T-cell (primary cell): ENCODE measurements around the gene GALNT10. TPM values are rescaled to one million over a fixed set of nuclear protein-coding genes. Genes with fewer than 3 reads are reported as not detected.

ENCODE experiments used
- ATAC-seq, 4 experiments: fragments of 200-7000 bp in 3 of 4; fragments of 150-1000 bp in 1 of 4; cut with Tn5 transposase; replicated peaks in 1 of 4; 1 replicate in 3 of 4; 2 replicates in 1 of 4; pipeline ENCODE4 v1.10.0; 2021; ENCODE audit warnings: moderate library complexity in 3 of 4, mild to moderate bottlenecking in 2 of 4, moderate number of reproducible peaks in 1 of 4
- CTCF ChIA-PET, 2 donors: fragments of 300-600 bp; sonication (Branson Sonifier 250); formaldehyde crosslinking; loops; one replicate each; lab custom pipeline; 2022; ENCODE audit warnings: antibody characterized with exemption in 2 of 2; lab: Charles Lee
- POLR2A ChIA-PET, 2 donors: fragments of 300-600 bp; sonication (Branson Sonifier 250); formaldehyde crosslinking; loops; one replicate each; lab custom pipeline; 2022; ENCODE audit warnings: antibody characterized with exemption in 2 of 2; lab: Charles Lee
- DNase-seq, 35 experiments: peaks; one replicate each; pipeline versions ENCODE4 v3.0.0 to v3.0.0-alpha.2; 2013 to 2023
- H3K27ac ChIP-seq: one replicate; pipeline ENCODE4 v1.5.1; 2013; ENCODE audit warnings: low read length
- H3K27me3 ChIP-seq, 2 experiments: replicated peaks in 1 of 2; 1 replicate in 1 of 2; 2 replicates in 1 of 2; pipeline versions ENCODE4 v1.6.1 to v1.7.0; 2013; ENCODE audit warnings: low read length in 1 of 2, mixed read lengths in 1 of 2; ENCODE audit not compliant: control insufficient read depth in 2 of 2, insufficient read depth in 2 of 2; ENCODE audit errors: extremely low read depth in 1 of 2
- H3K36me3 ChIP-seq, 2 donors: 1 replicate in 1 of 2; 2 replicates in 1 of 2; pipeline versions ENCODE4 v1.6.1 to v1.7.0; 2013; ENCODE audit warnings: low read length in 1 of 2; ENCODE audit not compliant: control insufficient read depth in 2 of 2, insufficient read depth in 1 of 2; ENCODE audit errors: extremely low read depth in 1 of 2
- H3K4me1 ChIP-seq, 2 experiments: 1 replicate in 1 of 2; 2 replicates in 1 of 2; pipeline versions ENCODE4 v1.6.1 to v1.7.0; 2013; ENCODE audit warnings: low read length in 2 of 2, mixed read lengths in 1 of 2; ENCODE audit not compliant: insufficient read depth in 2 of 2, control insufficient read depth in 1 of 2; ENCODE audit errors: extremely low read depth in 1 of 2
- H3K4me3 ChIP-seq, 2 donors: 1 replicate in 1 of 2; 2 replicates in 1 of 2; pipeline versions ENCODE4 v1.5.1 to v1.7.0; 2013; ENCODE audit warnings: mild to moderate bottlenecking in 2 of 2, low read length in 1 of 2, moderate library complexity in 1 of 2; ENCODE audit not compliant: control insufficient read depth in 1 of 2; ENCODE audit errors: extremely low read depth in 1 of 2
- H3K9me3 ChIP-seq: 2 replicates; pipeline ENCODE4 v1.7.0; 2013
- H3K27ac Mint-ChIP-seq, 2 donors: one replicate each; pipeline ENCODE4 v1.8.0; 2020 to 2021; ENCODE audit warnings: mild to moderate bottlenecking in 2 of 2, mixed read lengths in 2 of 2
- H3K27me3 Mint-ChIP-seq, 2 donors: one replicate each; pipeline ENCODE4 v1.8.0; 2021 to 2022; ENCODE audit warnings: mixed read lengths in 2 of 2
- H3K36me3 Mint-ChIP-seq: one replicate; pipeline ENCODE4 v1.8.0; 2021; ENCODE audit warnings: mixed read lengths
- H3K4me1 Mint-ChIP-seq, 3 donors: one replicate each; pipeline ENCODE4 v1.8.0; 2020 to 2022; ENCODE audit warnings: mixed read lengths in 3 of 3, mild to moderate bottlenecking in 1 of 3
- H3K4me3 Mint-ChIP-seq, 3 donors: one replicate each; pipeline ENCODE4 v1.8.0; 2020 to 2022; ENCODE audit warnings: mild to moderate bottlenecking in 3 of 3, mixed read lengths in 3 of 3, moderate library complexity in 3 of 3
- H3K9me3 Mint-ChIP-seq, 3 donors: one replicate each; pipeline ENCODE4 v1.8.0; 2020 to 2022; ENCODE audit warnings: mixed read lengths in 3 of 3
- whole genome bisulfite sequencing: methylation state at CpG from one replicate; pipeline ENCODE4 v1.1.5; 2013; ENCODE audit warnings: missing lambda C conversion rate; ENCODE audit not compliant: insufficient coverage; 5-methylcytosine and 5-hydroxymethylcytosine counted together
- total RNA-seq, 35 experiments: library from RNA in 6 of 35; stranded (reverse) in 6 of 35; fragments of 120-200 nt in 1 of 35; gene quantifications; one replicate each; pipeline versions ENCODE4 v1.2.1 to v1.2.4 and lab custom pipeline; 2013 to 2026

The GALNT10 gene
- total RNA-seq, 5 donors from 2014 or later (not counting 1 experiment from before 2014, with no cell fraction given): 26.9 to 62.7 (median 40.8) TPM

DNA sequence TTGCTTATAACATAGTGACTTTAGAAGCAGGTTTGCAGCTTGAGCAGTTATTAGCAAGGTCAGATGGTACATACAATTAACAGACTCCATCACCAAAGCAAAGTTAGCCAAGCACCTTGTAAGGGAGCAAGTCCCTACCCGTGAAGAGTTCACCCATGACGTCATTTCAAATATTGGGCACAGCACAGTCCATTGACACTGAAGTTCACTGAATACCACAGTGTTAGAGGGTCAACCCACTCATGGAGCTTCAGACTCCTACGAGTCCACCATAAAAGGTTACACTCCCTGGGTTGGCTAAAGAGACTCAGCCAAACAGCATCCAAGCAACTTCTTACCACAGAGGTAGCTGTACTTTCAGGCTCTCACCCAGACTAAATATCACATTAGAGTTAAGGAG is 77.5 kb downstream of the GALNT10 start:
- Histone ChIP-seq H3K36me3 (no peaks in the 10 kb centered on the region), H3K9me3 (no peaks in the 10 kb centered on the region), H3K27me3 (no peaks in the 10 kb centered on the region), H3K4me1 (peaks cover 0 to 15% of the 10 kb centered on the region in 2 experiments), H3K27ac (no peak overlapping the region), H3K4me3 (no peak overlapping the region)
- Mint-ChIP-seq H3K36me3 (peaks cover 34% of the 10 kb centered on the region), H3K27ac (no peak overlapping the region), H3K4me3 (no peak overlapping the region), H3K4me1 (peaks cover 18 to 31% (median 22%) of the 10 kb centered on the region in 3 donors), H3K9me3 (no peaks in the 10 kb centered on the region), H3K27me3 (no peaks in the 10 kb centered on the region)
- no peak for ATAC-seq
- POLR2A ChIA-PET: no interaction called here
- no peak for DNase-seq
- CTCF ChIA-PET: no interaction called here
- 92% methylated on average over 3 of the region's 3 CpGs for WGBS

DNA sequence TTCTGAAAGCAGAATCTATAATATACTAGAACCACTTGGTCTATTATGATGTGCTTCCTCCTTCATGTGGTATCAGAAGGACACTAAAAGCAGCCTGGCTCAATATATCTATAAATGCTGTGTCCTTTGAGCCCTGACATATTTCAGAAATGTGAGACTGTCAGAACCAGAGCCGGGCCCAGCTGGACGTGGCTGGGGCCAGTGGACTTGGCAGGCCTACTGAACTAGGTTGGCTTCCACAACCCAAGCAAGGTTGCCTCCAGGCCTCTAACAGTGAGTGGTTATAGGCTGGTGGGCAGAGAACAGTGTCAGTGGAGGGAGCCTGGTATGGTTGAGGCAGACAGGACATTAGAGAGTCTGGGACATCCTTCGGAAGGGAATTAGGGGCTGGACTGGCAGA is 78.9 kb downstream of the GALNT10 start:
- POLR2A ChIA-PET: no interaction called here
- Histone ChIP-seq H3K27ac (no peak overlapping the region), H3K9me3 (no peaks in the 10 kb centered on the region), H3K4me3 (no peak overlapping the region), H3K36me3 (no peaks in the 10 kb centered on the region), H3K27me3 (no peaks in the 10 kb centered on the region), H3K4me1 (peaks cover 0 to 23% of the 10 kb centered on the region in 2 experiments)
- DNase-seq (no peak), ATAC-seq (no peak)
- 100% methylated on average over 3 of the region's 3 CpGs for WGBS
- CTCF ChIA-PET: interaction anchor here in 1 of 2 donors (1.0 kb wide), 1 partner anchor 135 kb away, joined by 3 read pairs; no protein-coding TSS in a partner anchor
- H3K27me3 Mint-ChIP-seq: no peaks in the 10 kb centered on the region
- H3K4me1 Mint-ChIP-seq: peaks cover 20 to 44% (median 34%) of the 10 kb centered on the region in 3 donors
- H3K9me3 Mint-ChIP-seq: no peaks in the 10 kb centered on the region
- H3K36me3 Mint-ChIP-seq: peaks cover 28% of the 10 kb centered on the region
- no peak overlapping the region for H3K27ac Mint-ChIP-seq
- no peak overlapping the region for H3K4me3 Mint-ChIP-seq

DNA sequence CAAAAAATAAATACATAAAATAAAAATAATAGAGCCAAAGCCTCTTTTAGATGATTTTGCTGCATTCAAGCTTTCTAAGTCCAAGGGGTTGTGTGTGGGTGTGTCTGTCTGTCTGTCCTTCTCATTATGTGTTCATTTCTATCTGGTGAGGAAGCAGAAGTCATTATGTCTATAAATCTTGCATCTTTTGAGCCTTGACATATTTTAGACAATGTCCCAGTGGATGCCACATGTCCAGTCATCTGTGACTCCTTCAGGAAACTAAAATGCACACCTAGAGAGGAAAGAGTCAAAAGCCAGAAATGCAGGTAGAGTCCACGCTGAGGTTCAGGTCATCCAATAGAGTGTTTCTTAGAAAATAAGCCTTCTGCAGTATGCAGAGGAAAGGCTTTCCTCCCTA is 80.9 kb downstream of the GALNT10 start:
- Mint-ChIP-seq H3K36me3 (peaks cover 28% of the 10 kb centered on the region), H3K9me3 (no peaks in the 10 kb centered on the region), H3K4me3 (no peak overlapping the region), H3K4me1 (peaks cover 20 to 44% (median 34%) of the 10 kb centered on the region in 3 donors), H3K27ac (no peak overlapping the region), H3K27me3 (no peaks in the 10 kb centered on the region)
- no peaks in the 10 kb centered on the region for H3K27me3 ChIP-seq
- H3K4me3 ChIP-seq: no peak overlapping the region
- H3K36me3 ChIP-seq: no peaks in the 10 kb centered on the region
- ChIA-PET CTCF (no interaction called here), POLR2A (no interaction called here)
- ATAC-seq: no peak
- no CpG with 5 or more reads among the region's 1 CpG for WGBS
- no peak for DNase-seq
- no peaks in the 10 kb centered on the region for H3K9me3 ChIP-seq
- no peak overlapping the region for H3K27ac ChIP-seq
- H3K4me1 ChIP-seq: peaks cover 0 to 23% of the 10 kb centered on the region in 2 experiments

DNA sequence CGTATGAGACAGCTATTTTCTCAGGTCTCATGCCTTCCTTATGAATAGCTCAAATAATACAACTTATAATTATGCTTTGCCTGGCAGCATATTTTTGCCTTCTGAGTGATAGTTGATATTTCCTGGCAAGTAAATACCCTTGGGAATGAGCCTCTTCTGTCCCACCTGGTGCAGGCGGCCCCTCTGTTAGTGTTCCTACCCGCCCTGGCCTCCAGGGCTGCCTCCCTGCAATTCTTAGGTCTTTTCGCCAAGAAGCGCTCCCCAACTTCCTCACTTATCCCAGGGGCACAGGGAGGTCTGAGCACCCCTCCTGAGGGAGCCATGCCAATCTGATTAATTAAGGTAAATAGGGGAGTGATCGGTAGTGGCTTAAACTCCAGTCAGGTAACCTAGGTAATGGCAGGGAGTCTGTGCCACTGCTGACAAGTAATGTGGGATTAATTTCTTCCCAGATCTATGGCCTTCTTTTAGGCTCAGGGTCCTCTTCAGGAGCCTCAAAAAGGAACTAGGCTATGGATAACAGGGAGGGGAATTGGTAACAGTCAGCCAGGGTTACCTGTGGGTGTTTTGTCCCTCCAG is 81.5 kb downstream of the GALNT10 start:
- H3K9me3 Mint-ChIP-seq: no peaks in the 10 kb centered on the region
- ChIA-PET CTCF (no interaction called here), POLR2A (no interaction called here)
- no peaks in the 10 kb centered on the region for H3K27me3 ChIP-seq
- WGBS: 100% methylated on average over 3 of the region's 6 CpGs
- peaks cover 0 to 23% of the 10 kb centered on the region in 2 experiments for H3K4me1 ChIP-seq
- H3K36me3 ChIP-seq: no peaks in the 10 kb centered on the region
- H3K9me3 ChIP-seq: no peaks in the 10 kb centered on the region
- no peak overlapping the region for H3K4me3 Mint-ChIP-seq
- DNase-seq: no peak
- ATAC-seq: no peak
- H3K36me3 Mint-ChIP-seq: peaks cover 26% of the 10 kb centered on the region
- H3K4me1 Mint-ChIP-seq: peaks cover 20 to 47% (median 36%) of the 10 kb centered on the region in 3 donors
- no peak overlapping the region for H3K4me3 ChIP-seq
- H3K27me3 Mint-ChIP-seq: no peaks in the 10 kb centered on the region
- peak overlapping the region; percentile 41 for H3K27ac ChIP-seq
- H3K27ac Mint-ChIP-seq: no peak overlapping the region

DNA sequence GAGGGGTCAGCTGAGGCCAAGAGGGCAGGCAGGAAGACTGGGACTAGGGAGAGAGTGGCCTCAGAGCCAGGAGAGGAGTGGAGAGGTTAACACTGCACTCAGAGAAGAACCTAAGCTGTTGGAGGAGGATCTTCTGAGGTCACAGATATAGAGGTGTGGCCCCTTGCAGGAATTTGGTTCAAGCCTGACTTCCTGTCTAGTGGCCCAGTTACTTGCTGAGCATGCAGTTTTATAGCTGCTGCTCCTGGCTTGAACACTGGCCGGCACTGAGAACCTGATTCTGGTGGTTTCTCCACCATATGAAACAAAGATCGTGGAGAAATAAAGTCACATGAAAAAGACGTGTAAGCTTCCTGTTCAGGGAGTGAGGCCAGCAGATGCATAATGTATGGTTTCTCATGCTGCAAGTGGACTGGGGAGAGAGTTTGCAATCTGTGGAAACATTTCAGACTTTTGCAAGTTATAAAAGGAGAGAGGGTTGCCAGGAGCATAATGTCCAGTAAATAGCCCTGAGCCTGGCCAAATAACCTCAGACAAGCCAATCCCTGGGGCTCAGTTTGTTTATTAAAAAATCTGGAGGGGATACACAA is 82.6 kb downstream of the GALNT10 start:
- DNase-seq (peak in 9 of 35 experiments; percentile 0 to 34 (median 4)), ATAC-seq (peak; percentile 38 to 74 (median 64))
- H3K27ac ChIP-seq: peak overlapping the region; percentile 41
- no peaks in the 10 kb centered on the region for H3K9me3 Mint-ChIP-seq
- H3K36me3 Mint-ChIP-seq: peaks cover 27% of the 10 kb centered on the region
- 8% methylated on average over 2 of the region's 3 CpGs for WGBS
- no peak overlapping the region for H3K4me3 ChIP-seq
- H3K36me3 ChIP-seq: no peaks in the 10 kb centered on the region
- ChIA-PET CTCF (interaction anchor here (0.5 to 0.6 kb wide), 2 partner anchors 32 to 274 kb away, joined by 3 read pairs; no protein-coding TSS in a partner anchor), POLR2A (no interaction called here)
- H3K27me3 ChIP-seq: no peaks in the 10 kb centered on the region
- peaks cover 24 to 51% (median 36%) of the 10 kb centered on the region in 3 donors for H3K4me1 Mint-ChIP-seq
- H3K9me3 ChIP-seq: no peaks in the 10 kb centered on the region
- H3K4me3 Mint-ChIP-seq: peak overlapping the region in 1 of 3 donors; percentile 41
- H3K27me3 Mint-ChIP-seq: no peaks in the 10 kb centered on the region
- peak overlapping the region; percentile 67 to 68 for H3K27ac Mint-ChIP-seq
- H3K4me1 ChIP-seq: peaks cover 0 to 23% of the 10 kb centered on the region in 2 experiments

DNA sequence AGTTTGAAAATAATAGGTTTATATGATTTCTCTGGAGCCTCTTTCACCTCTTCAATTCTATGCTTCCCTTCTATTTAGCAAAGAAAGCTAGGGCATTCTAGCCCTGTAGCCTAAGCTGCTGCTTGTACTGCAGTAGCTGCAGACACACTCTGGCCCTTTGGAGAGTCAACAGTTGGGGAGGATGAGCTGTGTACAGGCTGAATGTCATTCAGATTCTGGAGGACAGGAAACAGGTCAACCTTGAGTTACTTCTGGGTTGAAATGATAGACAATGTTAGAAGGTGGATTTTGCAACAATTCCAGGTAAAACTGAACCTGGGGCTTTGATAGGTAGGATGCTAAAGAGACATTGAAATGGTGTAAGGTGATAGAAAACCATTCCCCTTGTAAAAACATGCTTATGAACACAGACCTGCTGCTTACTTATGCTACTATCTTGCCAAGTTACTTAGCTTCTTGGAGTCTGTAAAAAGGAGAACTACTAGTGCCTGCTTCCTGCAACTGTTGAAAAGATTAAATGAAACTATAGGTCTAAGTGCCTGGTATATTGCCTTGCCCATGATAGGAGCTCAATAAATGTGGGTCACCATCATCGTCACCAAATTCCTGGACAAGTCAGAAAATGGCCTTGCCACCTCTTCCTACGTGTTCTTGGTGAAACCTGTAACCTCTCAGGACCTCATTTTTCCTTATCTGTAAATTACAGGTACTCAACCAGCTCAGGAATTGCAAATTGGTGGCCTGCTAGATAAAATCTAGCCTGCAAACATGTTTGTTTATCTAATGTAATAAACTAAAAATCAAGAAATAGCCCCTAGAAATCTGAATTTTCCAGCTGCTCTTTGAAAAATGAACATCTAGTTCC is 83.7 kb downstream of the GALNT10 start:
- ChIA-PET CTCF (interaction anchor here in 1 of 2 donors (0.6 kb wide), 1 partner anchor 9 kb away, joined by 3 read pairs; no protein-coding TSS in a partner anchor), POLR2A (no interaction called here)
- 100% methylated on average over 1 of the region's 2 CpGs for WGBS

More for the DNA sequence above, 83.7 kb downstream of the GALNT10 start:
- Mint-ChIP-seq H3K4me3 (no peak overlapping the region), H3K36me3 (peaks cover 26% of the 10 kb centered on the region), H3K9me3 (no peaks in the 10 kb centered on the region), H3K27me3 (no peaks in the 10 kb centered on the region), H3K27ac (no peak overlapping the region), H3K4me1 (peaks cover 24 to 53% (median 36%) of the 10 kb centered on the region in 3 donors)
- Histone ChIP-seq H3K4me3 (no peak overlapping the region), H3K9me3 (no peaks in the 10 kb centered on the region), H3K4me1 (peaks cover 0 to 23% of the 10 kb centered on the region in 2 experiments), H3K27me3 (no peaks in the 10 kb centered on the region), H3K27ac (no peak overlapping the region), H3K36me3 (no peaks in the 10 kb centered on the region)
- no peak for ATAC-seq
- no peak for DNase-seq
